SK-N-SH treated with all-trans-retinoic acid at 6 μM for 48 hours (cell line): Measurements from ENCODE around the gene GPC3.

ENCODE experiments used
- ARNTL ChIP-seq: fragments of 450-650 bp; formaldehyde crosslinking; IDR thresholded peaks from 2 replicates; pipeline ENCODE4 v1.5.0; 2020; ENCODE audit warnings: low read depth, mild to moderate bottlenecking, moderate library complexity, borderline replicate concordance
- BACH2 ChIP-seq: fragments of 250-450 bp; sonication (Bioruptor Pico); IDR thresholded peaks from 2 replicates; pipeline ENCODE4 v1.9.0; 2021; ENCODE audit warnings: mild to moderate bottlenecking, borderline replicate concordance
- CSDC2 ChIP-seq: fragments of 250-450 bp; sonication (Bioruptor Pico); IDR thresholded peaks from 2 replicates; pipeline ENCODE4 v1.5.0; 2020; ENCODE audit warnings: mild to moderate bottlenecking, moderate library complexity
- CSRNP3 ChIP-seq: fragments of 250-450 bp; sonication (Bioruptor Pico); IDR thresholded peaks from 2 replicates; pipeline ENCODE4 v1.5.1; 2021; ENCODE audit warnings: mild to moderate bottlenecking, moderate library complexity
- RARB ChIP-seq: fragments of 250-450 bp; sonication (Bioruptor Pico); IDR thresholded peaks from 2 replicates; pipeline ENCODE4 v1.8.0; 2021; ENCODE audit warnings: mild to moderate bottlenecking, moderate library complexity
- ZFP30 ChIP-seq: fragments of 450-650 bp; formaldehyde crosslinking; IDR thresholded peaks from 2 replicates; pipeline ENCODE4 v1.5.0; 2022; ENCODE audit warnings: mild to moderate bottlenecking, moderate library complexity
- TF ChIP-seq, protein P1 (sequence below): fragments of 250-450 bp; sonication (Bioruptor Pico); IDR thresholded peaks from 2 replicates; pipeline ENCODE4 v1.8.0; 2020; ENCODE audit warnings: mild to moderate bottlenecking, moderate library complexity, borderline replicate concordance

GRCh38 chrX:133723930-133724329 is 261.5 kb downstream of the GPC3 start:
- TF ChIP-seq RARB (no peak), CSRNP3 (CRISPR knock-in tag) (no peak), ARNTL (no peak), CSDC2 (CRISPR knock-in tag) (no peak), BACH2 (no peak), ZFP30 (CRISPR knock-in tag) (no peak)
- TF ChIP-seq, protein P1, sequence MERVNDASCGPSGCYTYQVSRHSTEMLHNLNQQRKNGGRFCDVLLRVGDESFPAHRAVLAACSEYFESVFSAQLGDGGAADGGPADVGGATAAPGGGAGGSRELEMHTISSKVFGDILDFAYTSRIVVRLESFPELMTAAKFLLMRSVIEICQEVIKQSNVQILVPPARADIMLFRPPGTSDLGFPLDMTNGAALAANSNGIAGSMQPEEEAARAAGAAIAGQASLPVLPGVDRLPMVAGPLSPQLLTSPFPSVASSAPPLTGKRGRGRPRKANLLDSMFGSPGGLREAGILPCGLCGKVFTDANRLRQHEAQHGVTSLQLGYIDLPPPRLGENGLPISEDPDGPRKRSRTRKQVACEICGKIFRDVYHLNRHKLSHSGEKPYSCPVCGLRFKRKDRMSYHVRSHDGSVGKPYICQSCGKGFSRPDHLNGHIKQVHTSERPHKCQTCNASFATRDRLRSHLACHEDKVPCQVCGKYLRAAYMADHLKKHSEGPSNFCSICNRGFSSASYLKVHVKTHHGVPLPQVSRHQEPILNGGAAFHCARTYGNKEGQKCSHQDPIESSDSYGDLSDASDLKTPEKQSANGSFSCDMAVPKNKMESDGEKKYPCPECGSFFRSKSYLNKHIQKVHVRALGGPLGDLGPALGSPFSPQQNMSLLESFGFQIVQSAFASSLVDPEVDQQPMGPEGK (CRISPR knock-in tag) = no peak
